ENCODE data around the gene MRFAP1L1. TPM values are rescaled to one million over a fixed set of nuclear protein-coding genes. Genes with fewer than 3 reads are reported as not detected.
"Not testable (repeated sequence)": the region's sequence is repeated elsewhere in the genome, so short reads cannot be mapped to it uniquely, and the experiment has no call there.

Gene MRFAP1L1
- polyA plus RNA-seq, 4 donors: 114 to 156 (median 123) TPM

DNA sequence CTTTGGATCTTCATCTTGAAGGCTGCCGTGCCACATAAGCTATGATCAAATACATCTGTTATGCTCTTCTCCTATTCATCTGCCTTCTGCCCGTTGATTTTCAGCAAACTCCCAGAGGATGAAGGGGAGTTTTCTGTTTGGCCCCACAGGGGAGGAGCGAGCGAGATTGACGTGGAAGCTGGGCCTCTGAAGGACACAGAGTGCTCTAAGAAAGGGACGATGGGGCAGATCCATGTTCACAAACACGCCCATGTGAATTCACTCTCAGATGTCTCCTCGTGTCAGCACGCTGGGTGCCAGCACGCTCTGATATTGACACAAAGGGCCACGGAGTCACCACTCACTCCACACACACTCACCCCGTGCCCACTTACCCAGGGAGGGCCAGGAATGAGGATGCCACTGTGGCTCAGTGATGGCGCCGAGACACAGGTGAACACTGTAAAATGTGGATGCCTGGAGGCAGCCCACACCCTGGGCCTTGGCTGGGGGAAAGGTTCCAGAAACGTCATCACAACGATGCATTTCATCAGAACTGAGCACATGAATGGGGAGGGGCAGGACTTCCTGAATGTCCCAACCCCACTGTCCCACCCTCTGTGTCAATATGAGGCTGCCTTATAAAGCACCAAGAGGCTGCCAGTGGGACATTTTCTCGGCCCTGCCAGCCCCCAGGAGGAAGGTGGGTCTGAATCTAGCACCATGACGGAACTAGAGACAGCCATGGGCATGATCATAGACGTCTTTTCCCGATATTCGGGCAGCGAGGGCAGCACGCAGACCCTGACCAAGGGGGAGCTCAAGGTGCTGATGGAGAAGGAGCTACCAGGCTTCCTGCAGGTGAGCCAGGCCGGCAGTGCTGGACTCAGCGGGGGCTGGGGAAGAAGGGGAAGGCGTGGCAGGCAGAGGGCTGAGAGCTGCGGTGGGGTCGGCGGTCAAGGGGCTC lies 16.2 kb downstream of the MRFAP1L1 start, which contains the start of gene S100P:
Gene S100P (plus strand): TSS at position 648 of the 946 bp plus-strand sequence. CDS start 55 bp downstream, at position 703.
- DNase-seq (ENCODE audit: low read depth in 4 of 4, low spot score in 2 of 4): no peak

DNA sequence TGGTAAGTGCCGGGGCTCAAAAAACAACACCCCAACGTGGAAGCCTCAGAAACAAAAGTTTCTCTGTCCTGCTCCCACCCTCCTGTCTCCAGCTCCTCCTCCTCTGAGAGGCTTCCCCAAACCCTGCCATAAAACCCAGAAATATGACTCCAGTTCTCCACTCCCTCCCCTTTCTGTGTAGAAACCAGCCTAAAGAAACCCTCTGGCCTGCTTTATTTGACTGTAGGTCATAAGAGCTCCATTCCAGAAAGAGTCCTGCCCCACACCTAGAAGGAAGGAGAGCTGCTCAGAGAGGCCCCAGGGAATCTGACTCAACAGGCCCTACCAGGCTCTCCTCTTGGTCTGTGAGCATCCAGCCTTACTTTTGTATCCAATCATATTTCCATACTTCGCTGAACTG lies 16.9 kb downstream of the MRFAP1L1 start:
- no peak for DNase-seq (ENCODE audit: low read depth in 4 of 4, low spot score in 2 of 4)

DNA sequence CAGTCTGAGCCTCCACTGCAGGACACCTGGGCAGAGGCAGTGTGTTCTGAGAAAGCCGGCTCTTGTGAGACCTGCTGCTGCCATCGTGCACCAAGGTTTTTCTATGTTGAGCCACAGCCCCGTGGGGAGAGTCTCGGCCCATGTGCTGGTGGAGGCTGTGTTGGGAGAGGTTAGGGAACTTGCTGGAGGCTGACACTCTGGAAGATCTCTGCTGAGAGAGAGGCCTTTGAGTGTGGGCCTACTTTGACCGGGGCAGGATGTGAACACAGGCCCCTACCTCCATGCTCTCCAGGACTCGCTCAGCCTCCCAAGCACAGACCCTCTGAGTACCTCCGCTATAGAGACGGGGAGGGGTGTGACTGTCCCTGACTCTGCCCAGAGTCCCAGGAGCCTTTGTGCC lies 17.3 kb downstream of the MRFAP1L1 start:
- no peak for DNase-seq (ENCODE audit: low read depth in 4 of 4, low spot score in 2 of 4)

DNA sequence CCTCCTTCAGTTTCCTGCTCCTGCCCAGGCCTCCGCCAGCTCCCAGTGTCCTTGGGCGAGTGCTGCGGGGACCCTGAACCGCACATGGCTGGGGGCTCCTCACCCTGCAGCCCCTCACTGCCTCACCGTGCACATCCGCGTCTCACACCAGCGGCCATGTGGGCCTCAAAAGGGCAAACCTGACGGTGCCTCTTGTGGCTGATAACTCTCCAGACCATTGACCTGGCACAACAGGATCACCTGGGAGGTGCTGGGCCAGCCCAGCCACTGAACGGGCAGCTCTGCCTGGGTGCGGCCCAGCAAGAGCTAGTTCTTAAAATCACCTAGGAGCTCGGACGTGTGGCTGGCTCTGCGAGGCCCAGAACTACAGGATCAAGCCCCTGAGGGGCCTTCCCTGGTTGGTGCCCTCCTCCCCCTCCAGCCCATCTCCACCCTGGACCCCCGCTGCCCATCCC lies 20.1 kb downstream of the MRFAP1L1 start:
- no peak for DNase-seq (ENCODE audit: low read depth in 4 of 4, low spot score in 2 of 4)

DNA sequence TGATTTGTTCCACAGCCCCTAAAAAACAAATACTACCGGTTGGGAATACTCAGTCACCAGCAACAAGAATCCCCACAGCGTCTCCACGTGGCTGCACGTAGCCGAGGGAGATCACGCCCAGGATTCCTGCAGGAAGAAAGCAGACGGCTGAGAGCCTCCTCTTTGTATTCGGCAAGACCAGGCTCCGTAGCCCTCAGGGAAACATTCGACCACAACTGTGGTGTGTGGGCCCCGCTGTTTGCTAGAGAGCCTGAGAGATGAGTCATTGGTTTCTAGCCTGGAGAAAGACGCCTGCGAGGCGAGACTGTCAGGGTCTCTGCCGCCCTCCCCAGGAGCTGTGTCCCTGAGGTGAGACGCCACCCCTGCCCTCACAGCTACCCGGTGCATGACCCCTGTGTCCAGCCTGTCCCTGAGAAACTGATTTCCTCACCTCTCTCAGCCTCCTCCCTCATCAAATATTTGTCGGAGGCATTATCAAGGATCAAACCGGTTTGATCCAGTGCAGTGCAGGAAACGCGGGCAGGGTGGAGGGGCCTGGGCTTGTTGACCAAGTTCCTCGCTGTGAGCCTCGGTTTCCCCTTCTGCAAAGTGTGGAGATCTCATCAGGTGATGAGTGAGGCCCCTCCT lies 20.7 kb downstream of the MRFAP1L1 start:
- no peak for DNase-seq (ENCODE audit: low read depth in 4 of 4, low spot score in 2 of 4)

GRCh38 chr4:6687947-6688878 lies 21.5 kb downstream of the MRFAP1L1 start:
- DNase-seq (ENCODE audit: low read depth in 4 of 4, low spot score in 2 of 4): no peak

- DNase-seq (ENCODE audit: low read depth in 4 of 4, low spot score in 2 of 4): no peak
Measured at GRCh38 chr4:6686104-6686787, 23.4 kb downstream of the MRFAP1L1 start.

DNA sequence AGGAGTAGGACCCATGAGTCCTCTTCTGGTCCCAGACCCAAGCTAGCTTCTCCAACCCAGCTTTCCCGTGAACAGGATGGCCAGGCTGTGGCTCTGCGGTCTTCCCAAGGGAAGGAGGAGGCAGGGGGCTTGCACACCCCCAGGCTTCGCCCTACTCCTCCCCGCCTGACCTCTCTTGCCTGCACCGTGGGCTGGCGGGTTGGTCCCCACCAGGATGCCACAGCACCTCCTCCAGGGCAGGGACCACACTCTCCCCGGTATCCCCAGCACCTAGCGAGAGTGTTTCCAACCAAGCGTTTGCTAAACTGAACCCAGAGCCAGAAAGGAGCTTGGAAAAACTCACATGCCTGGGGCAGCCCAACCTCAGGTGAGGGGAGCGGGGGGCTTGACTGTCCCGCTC lies 25.0 kb downstream of the MRFAP1L1 start:
- DNase-seq (ENCODE audit: low read depth in 4 of 4, low spot score in 2 of 4): no peak

DNA sequence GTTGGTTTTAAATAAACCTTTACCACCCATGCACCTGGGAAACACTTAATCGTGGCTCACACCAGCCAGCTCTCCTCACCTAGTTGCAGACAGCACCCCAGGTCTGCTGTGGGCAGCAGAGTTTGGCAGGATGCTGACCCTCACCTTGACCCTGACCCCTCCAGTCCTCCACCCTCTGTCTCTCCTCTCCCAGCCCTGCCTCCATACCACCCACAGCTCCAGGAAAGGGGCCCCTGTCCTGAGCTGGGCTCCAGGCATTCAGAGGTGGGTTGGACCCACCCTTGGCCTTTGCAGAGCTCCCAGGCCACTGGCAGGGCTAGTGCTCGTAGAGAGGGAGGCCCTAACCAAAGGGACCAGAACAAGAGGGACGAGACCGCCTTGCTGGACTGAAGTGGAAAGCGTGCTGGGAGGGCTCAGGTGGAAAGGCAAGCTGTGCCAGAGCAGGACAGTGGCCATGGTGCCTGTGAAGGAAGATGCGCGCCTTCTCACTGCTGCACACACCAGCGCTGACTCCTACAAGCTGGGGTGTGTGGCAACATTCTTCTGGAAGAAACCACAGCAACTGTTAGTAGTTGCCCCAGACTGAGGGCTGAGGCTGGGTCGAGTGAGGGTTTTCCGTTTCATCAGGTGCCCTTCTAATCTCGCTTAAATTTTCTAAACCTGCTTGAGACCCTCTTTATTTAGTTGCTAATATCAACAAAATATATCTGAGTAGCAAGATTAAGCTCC lies 26.6 kb downstream of the MRFAP1L1 start:
- no peak for DNase-seq (ENCODE audit: low read depth in 4 of 4, low spot score in 2 of 4)

GRCh38 chr4:6681191-6681590 lies 28.5 kb downstream of the MRFAP1L1 start:
- no peak for DNase-seq (ENCODE audit: low read depth in 4 of 4, low spot score in 2 of 4)

GRCh38 chr4:6680372-6681034 lies 29.2 kb downstream of the MRFAP1L1 start:
- DNase-seq (ENCODE audit: low read depth in 4 of 4, low spot score in 2 of 4): no peak

- DNase-seq (ENCODE audit: low read depth in 4 of 4, low spot score in 2 of 4): no peak
Measured at GRCh38 chr4:6676722-6677558, 32.7 kb downstream of the MRFAP1L1 start.

DNA sequence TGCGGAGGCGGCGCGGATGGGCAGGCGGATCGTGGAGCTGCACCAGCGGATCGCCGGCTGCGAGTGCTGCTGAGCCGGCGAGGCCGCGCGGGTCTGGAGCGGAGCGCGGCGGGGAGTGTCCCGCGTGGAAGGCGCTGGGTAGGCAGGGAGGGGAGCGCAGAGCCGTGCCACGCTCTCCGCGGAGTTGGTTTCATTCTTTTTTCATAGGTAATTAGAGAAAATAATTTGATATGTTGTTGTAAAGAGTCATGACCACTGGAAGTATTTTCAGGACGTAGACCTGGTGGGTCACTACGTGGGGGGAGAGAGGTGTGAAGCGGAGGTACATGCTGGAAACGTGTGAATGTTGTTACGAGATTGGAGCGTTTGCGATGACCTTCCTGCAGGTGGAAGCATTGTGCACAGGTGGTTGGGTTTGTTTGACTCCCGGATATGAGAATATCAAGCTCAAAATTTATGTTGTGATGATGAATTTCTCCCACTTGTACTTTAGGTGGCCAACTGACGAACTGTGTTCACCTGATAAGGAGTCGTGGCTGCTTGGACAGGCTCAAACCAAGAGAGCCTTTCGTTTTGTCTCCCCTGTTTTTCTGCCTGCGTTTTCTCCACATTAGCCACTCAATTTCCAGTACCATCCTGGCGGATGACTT lies 35.0 kb downstream of the MRFAP1L1 start:
- no peak for DNase-seq (ENCODE audit: low read depth in 4 of 4, low spot score in 2 of 4)

- peak; percentile 87 to 92 (median 91) for DNase-seq (ENCODE audit: low read depth in 4 of 4, low spot score in 2 of 4)
Measured at GRCh38 chr4:6673660-6674499, 35.8 kb downstream of the MRFAP1L1 start.

DNA sequence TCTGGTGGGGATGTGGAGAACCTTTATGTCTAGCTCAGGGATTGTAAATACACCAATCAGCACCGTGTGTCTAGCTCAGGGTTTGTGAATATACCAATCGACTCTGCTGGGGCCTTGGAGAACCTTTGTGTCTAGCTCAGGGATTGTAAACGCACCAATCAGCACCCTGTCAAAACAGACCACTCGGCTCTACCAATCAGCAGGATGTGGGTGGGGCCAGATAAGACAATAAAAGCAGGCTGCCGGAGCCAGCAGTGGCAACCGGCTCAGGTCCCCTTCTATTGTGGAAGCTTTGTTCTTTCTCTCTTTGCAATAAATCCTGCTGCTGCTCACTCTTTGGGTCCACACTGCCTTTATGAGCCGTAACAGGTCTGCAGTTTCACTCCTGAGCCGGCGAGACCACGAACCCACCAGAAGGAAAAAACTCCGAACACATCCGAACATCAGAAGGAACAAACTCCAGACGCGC lies 36.4 kb downstream of the MRFAP1L1 start:
- DNase-seq (ENCODE audit: low read depth in 4 of 4, low spot score in 2 of 4): not testable (repeated sequence)

GRCh38 chr4:6672541-6673190 lies 37.0 kb downstream of the MRFAP1L1 start:
- DNase-seq (ENCODE audit: low read depth in 4 of 4, low spot score in 2 of 4): not testable (repeated sequence)
